Mammary epithelial cell (primary cell): ENCODE measurements around the gene CXCL1.

ENCODE experiments used
- EZH2 ChIP-seq: IDR thresholded peaks from 2 replicates; pipeline ENCODE4 v1.6.1; 2012; ENCODE audit warnings: low read length, inconsistent platforms, borderline replicate concordance
- TF ChIP-seq, protein P1 (sequence below), 2 donors: IDR thresholded peaks in 1 of 2; conservative IDR thresholded peaks in 1 of 2; 2 replicates each; pipeline ENCODE4 v1.5.1; 2011 to 2012; ENCODE audit warnings: inconsistent platforms in 2 of 2, low read length in 2 of 2, mild to moderate bottlenecking in 2 of 2, control low read depth in 1 of 2, low read depth in 1 of 2; ENCODE audit not compliant: insufficient read depth in 1 of 2; ENCODE audit errors: extremely low read depth in 1 of 2

DNA sequence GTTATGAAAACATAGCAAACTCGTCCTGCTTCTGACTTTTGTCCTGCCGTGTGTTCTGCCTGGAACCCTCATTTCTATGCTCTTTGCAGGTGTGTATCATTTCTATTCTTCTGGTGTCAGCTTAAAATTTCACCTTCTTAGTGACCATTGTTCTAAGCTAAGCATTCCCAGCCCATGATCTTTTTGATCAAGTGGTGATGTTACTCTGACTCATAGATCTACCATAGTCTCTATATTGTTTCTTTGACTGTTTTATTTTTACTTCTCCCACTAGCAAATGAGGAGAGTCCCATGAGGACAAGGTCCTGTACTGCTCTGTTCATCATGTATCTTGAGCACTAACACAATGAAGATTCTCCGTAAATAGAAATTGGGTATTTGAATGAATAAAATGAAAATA lies 46.8 kb upstream of the CXCL1 start:
- TF ChIP-seq, protein P1, sequence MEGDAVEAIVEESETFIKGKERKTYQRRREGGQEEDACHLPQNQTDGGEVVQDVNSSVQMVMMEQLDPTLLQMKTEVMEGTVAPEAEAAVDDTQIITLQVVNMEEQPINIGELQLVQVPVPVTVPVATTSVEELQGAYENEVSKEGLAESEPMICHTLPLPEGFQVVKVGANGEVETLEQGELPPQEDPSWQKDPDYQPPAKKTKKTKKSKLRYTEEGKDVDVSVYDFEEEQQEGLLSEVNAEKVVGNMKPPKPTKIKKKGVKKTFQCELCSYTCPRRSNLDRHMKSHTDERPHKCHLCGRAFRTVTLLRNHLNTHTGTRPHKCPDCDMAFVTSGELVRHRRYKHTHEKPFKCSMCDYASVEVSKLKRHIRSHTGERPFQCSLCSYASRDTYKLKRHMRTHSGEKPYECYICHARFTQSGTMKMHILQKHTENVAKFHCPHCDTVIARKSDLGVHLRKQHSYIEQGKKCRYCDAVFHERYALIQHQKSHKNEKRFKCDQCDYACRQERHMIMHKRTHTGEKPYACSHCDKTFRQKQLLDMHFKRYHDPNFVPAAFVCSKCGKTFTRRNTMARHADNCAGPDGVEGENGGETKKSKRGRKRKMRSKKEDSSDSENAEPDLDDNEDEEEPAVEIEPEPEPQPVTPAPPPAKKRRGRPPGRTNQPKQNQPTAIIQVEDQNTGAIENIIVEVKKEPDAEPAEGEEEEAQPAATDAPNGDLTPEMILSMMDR (conservative IDR thresholded peaks at IDR 0.05 in 1 of 2, IDR thresholded peaks at IDR 0.05 in 1 of 2; ENCODE audit: extremely low read depth in 1 of 2, insufficient read depth in 1 of 2, low read depth in 1 of 2, low read length in 2 of 2) = no peak
- TF ChIP-seq EZH2 = no peak
